B cell (primary cell): ENCODE data around the gene DLG2. TPM values are rescaled to one million over a fixed set of nuclear protein-coding genes. Genes with fewer than 3 reads are reported as not detected.

Source experiments
- ATAC-seq: fragments of 200-7000 bp; cut with Tn5 transposase; one replicate; pipeline ENCODE4 v1.10.0; 2021; ENCODE audit warnings: low read depth, mild to moderate bottlenecking, moderate number of reproducible peaks, moderate library complexity
- CTCF ChIA-PET: fragments of 350-600 bp; sonication (Branson Sonifier 250); formaldehyde crosslinking; loops from one replicate; lab custom pipeline; 2021; ENCODE audit warnings: antibody characterized with exemption, inconsistent platforms; lab: Charles Lee
- POLR2A ChIA-PET: fragments of 350-600 bp; sonication (Branson Sonifier 250); formaldehyde crosslinking; loops from one replicate; lab custom pipeline; 2021; ENCODE audit warnings: antibody characterized with exemption; lab: Charles Lee
- DNase-seq: peaks from one replicate; pipeline ENCODE4 v3.0.0; 2013
- H2AFZ ChIP-seq: 2 replicates; pipeline ENCODE4 v1.6.1; 2012; ENCODE audit warnings: mild to moderate bottlenecking, low read depth, low read length; ENCODE audit not compliant: insufficient read depth, poor library complexity, severe bottlenecking
- H3K27ac ChIP-seq, 2 donors: 1 replicate in 1 of 2; 2 replicates in 1 of 2; pipeline ENCODE4 v1.5.1; 2012 to 2013; ENCODE audit warnings: low read length in 2 of 2, mild to moderate bottlenecking in 2 of 2, moderate library complexity in 1 of 2
- H3K27me3 ChIP-seq, 4 experiments: fragments of 200-600 bp in 1 of 4; sonication (generic) in 1 of 4; replicated peaks in 1 of 4; 1 replicate in 2 of 4; 2 replicates in 2 of 4; pipeline versions ENCODE4 v1.6.1 to v1.7.0; 2013 to 2016; ENCODE audit warnings: low read length in 3 of 4, mild to moderate bottlenecking in 2 of 4, mixed read lengths in 1 of 4, moderate library complexity in 1 of 4; ENCODE audit not compliant: insufficient read depth in 4 of 4, control insufficient read depth in 3 of 4; ENCODE audit errors: control extremely low read depth in 1 of 4
- H3K36me3 ChIP-seq, 2 experiments: replicated peaks in 1 of 2; 1 replicate in 1 of 2; 2 replicates in 1 of 2; pipeline versions ENCODE4 v1.6.1 to v1.7.1; 2013; ENCODE audit warnings: low read length in 1 of 2; ENCODE audit not compliant: insufficient read depth in 2 of 2, control insufficient read depth in 1 of 2; ENCODE audit errors: control extremely low read depth in 1 of 2, extremely low read depth in 1 of 2
- H3K4me1 ChIP-seq, 2 donors: fragments of 200-600 bp in 1 of 2; sonication (generic) in 1 of 2; 1 replicate in 1 of 2; 2 replicates in 1 of 2; pipeline versions ENCODE4 v1.5.1 to v1.6.1; 2013 to 2017; ENCODE audit warnings: low read length in 2 of 2; ENCODE audit not compliant: control insufficient read depth in 2 of 2, insufficient read depth in 2 of 2
- H3K4me2 ChIP-seq: replicated peaks from 2 replicates; pipeline ENCODE3; 2012; ENCODE audit warnings: mild to moderate bottlenecking, low read depth, low read length; ENCODE audit not compliant: poor library complexity, severe bottlenecking
- H3K4me3 ChIP-seq, 5 experiments: fragments of 200-600 bp in 1 of 5; sonication (generic) in 1 of 5; 1 replicate in 3 of 5; 2 replicates in 2 of 5; pipeline versions ENCODE4 v1.5.1 to v1.7.0; 2011 to 2016; ENCODE audit warnings: low read length in 4 of 5, mild to moderate bottlenecking in 4 of 5, low read depth in 2 of 5, control low read depth in 1 of 5, moderate library complexity in 1 of 5; ENCODE audit not compliant: insufficient read depth in 1 of 5; ENCODE audit errors: control extremely low read depth in 1 of 5, extremely low read depth in 1 of 5
- H3K79me2 ChIP-seq: fragments of 200-600 bp; sonication (generic); one replicate; pipeline ENCODE4 v1.6.0; 2016; ENCODE audit warnings: low read length; ENCODE audit not compliant: control insufficient read depth, insufficient read depth
- H3K9ac ChIP-seq: fragments of 200-600 bp; sonication (generic); 2 replicates; pipeline ENCODE4 v1.6.1; 2017; ENCODE audit warnings: mild to moderate bottlenecking, low read length, moderate library complexity
- H3K9me3 ChIP-seq, 3 donors: one replicate each; pipeline versions ENCODE4 v1.6.1 to v1.7.1; 2013; ENCODE audit warnings: low read length in 2 of 3; ENCODE audit not compliant: control insufficient read depth in 2 of 3, insufficient read depth in 1 of 3; ENCODE audit errors: control extremely low read depth in 1 of 3
- H4K20me1 ChIP-seq: 2 replicates; pipeline ENCODE4 v1.6.0; 2012; ENCODE audit warnings: mild to moderate bottlenecking, low read length; ENCODE audit not compliant: insufficient read depth, control insufficient read depth, poor library complexity, severe bottlenecking
- H3K27ac Mint-ChIP-seq: one replicate; pipeline ENCODE4 v1.8.0; 2021; ENCODE audit warnings: mixed read lengths
- H3K27me3 Mint-ChIP-seq: one replicate; pipeline ENCODE4 v1.8.0; 2021; ENCODE audit warnings: mixed read lengths
- H3K4me1 Mint-ChIP-seq: one replicate; pipeline ENCODE4 v1.8.0; 2021; ENCODE audit warnings: mixed read lengths
- H3K4me3 Mint-ChIP-seq: one replicate; pipeline ENCODE4 v1.8.0; 2021; ENCODE audit warnings: mixed read lengths
- H3K9me3 Mint-ChIP-seq: one replicate; pipeline ENCODE4 v1.8.0; 2022; ENCODE audit warnings: mixed read lengths; ENCODE audit not compliant: insufficient read depth
- CTCF ChIP-seq: fragments of 200-600 bp; IDR thresholded peaks from one replicate; pipeline ENCODE4 v1.8.0; 2022; ENCODE audit warnings: antibody characterized with exemption, mild to moderate bottlenecking
- EZH2 ChIP-seq: IDR thresholded peaks from 2 replicates; pipeline ENCODE4 v1.6.1; 2012; ENCODE audit warnings: borderline replicate concordance, low read depth, mild to moderate bottlenecking, moderate library complexity, low read length; ENCODE audit not compliant: insufficient read depth, poor library complexity, severe bottlenecking
- WGBS: methylation state at CpG from one replicate; pipeline ENCODE4 v1.1.5; 2013; ENCODE audit warnings: missing lambda C conversion rate; ENCODE audit not compliant: insufficient coverage; 5-methylcytosine and 5-hydroxymethylcytosine counted together
- intact Hi-C: fragments of 100-400 bp; cut with micrococcal nuclease; formaldehyde crosslinking; loops from one replicate; pipeline ENCODE4 v1.10.0; 2022
- polyA plus RNA-seq: library from polyadenylated mRNA; depleted of rRNA; stranded (reverse); fragments of >200 nt; gene quantifications from 2 replicates; pipeline ENCODE4 v1.2.3, GENCODE V29; 2012
- total RNA-seq, 2 donors: library from RNA; stranded (reverse); fragments of 120-200 nt in 1 of 2; gene quantifications; 1 replicate in 1 of 2; 2 replicates in 1 of 2; pipeline versions ENCODE4 v1.2.3 to v1.2.4, GENCODE V29; 2013 to 2022

Gene DLG2
- total and polyA plus RNA-seq, 2 donors (not counting 1 experiment from before 2014, with no cell fraction given), result 0.54 to 5.4 TPM

GRCh38 chr11:83663988-83664387 lies 1963.2 kb downstream of the DLG2 start:
- TF ChIP-seq EZH2 (no peak), CTCF (no peak)
- H3K9me3 ChIP-seq, result no peaks in the 10 kb centered on the region
- no peaks in the 10 kb centered on the region for H3K9me3 Mint-ChIP-seq
- no peak overlapping the region for H3K27ac ChIP-seq
- H2AFZ ChIP-seq, result no peak overlapping the region
- H3K4me3 ChIP-seq, result no peak overlapping the region
- ChIA-PET CTCF (no interaction called here), POLR2A (no interaction called here)
- no peaks in the 10 kb centered on the region for H3K36me3 ChIP-seq
- H3K4me2 ChIP-seq, result no peak overlapping the region
- no peak overlapping the region for H3K4me3 Mint-ChIP-seq
- no peaks in the 10 kb centered on the region for H3K4me1 Mint-ChIP-seq
- no peak overlapping the region for H3K27ac Mint-ChIP-seq
- peaks cover 20% of the 10 kb centered on the region for H3K27me3 Mint-ChIP-seq
- DNase-seq, result no peak
- no peaks in the 10 kb centered on the region for H3K4me1 ChIP-seq
- H3K9ac ChIP-seq, result no peak overlapping the region
- no peak for ATAC-seq
- WGBS, result 96% methylated on average over 3 of the region's 4 CpGs
- H3K27me3 ChIP-seq, result peaks cover 0 to 7% (median 1%) of the 10 kb centered on the region in 4 experiments
- H4K20me1 ChIP-seq, result no peaks in the 10 kb centered on the region
- intact Hi-C loops, result no loop called here
- H3K79me2 ChIP-seq, result no peaks in the 10 kb centered on the region

GRCh38 chr11:83663446-83663845 lies 1963.7 kb downstream of the DLG2 start:
- Histone ChIP-seq H2AFZ (no peak overlapping the region), H3K4me2 (no peak overlapping the region), H3K79me2 (no peaks in the 10 kb centered on the region), H4K20me1 (no peaks in the 10 kb centered on the region), H3K4me3 (no peak overlapping the region), H3K4me1 (no peaks in the 10 kb centered on the region), H3K36me3 (no peaks in the 10 kb centered on the region), H3K9ac (no peak overlapping the region), H3K27ac (no peak overlapping the region), H3K9me3 (no peaks in the 10 kb centered on the region), H3K27me3 (peaks cover 0 to 7% (median 1%) of the 10 kb centered on the region in 4 experiments)
- POLR2A ChIA-PET, result no interaction called here
- no peak overlapping the region for H3K27ac Mint-ChIP-seq
- no peaks in the 10 kb centered on the region for H3K4me1 Mint-ChIP-seq
- H3K9me3 Mint-ChIP-seq, result no peaks in the 10 kb centered on the region
- H3K4me3 Mint-ChIP-seq, result no peak overlapping the region
- intact Hi-C loops, result no loop called here
- CTCF ChIA-PET, result no interaction called here
- peaks cover 22% of the 10 kb centered on the region for H3K27me3 Mint-ChIP-seq
- WGBS, result 100% methylated on average over 1 of the region's 3 CpGs
- no peak for DNase-seq
- TF ChIP-seq EZH2 (no peak), CTCF (no peak)
- ATAC-seq, result no peak
